HL-60 (cell line): Measurements from ENCODE around the gene ST6GAL1.

Source experiments
- CTCF ChIP-seq: IDR thresholded peaks from one replicate; pipeline ENCODE4 v1.5.1; 2011; ENCODE audit warnings: low read length, control low read depth, inconsistent platforms; ENCODE audit not compliant: insufficient read depth
- GABPA ChIP-seq: IDR thresholded peaks from 2 replicates; pipeline ENCODE4 v1.6.1; 2012; ENCODE audit warnings: low read depth
- POLR2AphosphoS5 ChIP-seq: IDR thresholded peaks from 2 replicates; pipeline ENCODE4 v1.6.1; 2012; ENCODE audit warnings: low read depth
- REST ChIP-seq: IDR thresholded peaks from 2 replicates; pipeline ENCODE4 v1.6.1; 2012; ENCODE audit warnings: low read depth; ENCODE audit not compliant: insufficient replicate concordance
- SPI1 ChIP-seq: IDR thresholded peaks from 2 replicates; pipeline ENCODE4 v1.6.1; 2012; ENCODE audit warnings: low read depth, mild to moderate bottlenecking, borderline replicate concordance

- TF ChIP-seq CTCF (no peak), POLR2AphosphoS5 (no peak), GABPA (no peak), SPI1 (no peak), REST (no peak)
Observed at GRCh38 chr3:186921578-186921977, 8.7 kb upstream of the ST6GAL1 start.
